ENCODE results near the gene PTTG1IP.

PTTG1IP gene

DNA sequence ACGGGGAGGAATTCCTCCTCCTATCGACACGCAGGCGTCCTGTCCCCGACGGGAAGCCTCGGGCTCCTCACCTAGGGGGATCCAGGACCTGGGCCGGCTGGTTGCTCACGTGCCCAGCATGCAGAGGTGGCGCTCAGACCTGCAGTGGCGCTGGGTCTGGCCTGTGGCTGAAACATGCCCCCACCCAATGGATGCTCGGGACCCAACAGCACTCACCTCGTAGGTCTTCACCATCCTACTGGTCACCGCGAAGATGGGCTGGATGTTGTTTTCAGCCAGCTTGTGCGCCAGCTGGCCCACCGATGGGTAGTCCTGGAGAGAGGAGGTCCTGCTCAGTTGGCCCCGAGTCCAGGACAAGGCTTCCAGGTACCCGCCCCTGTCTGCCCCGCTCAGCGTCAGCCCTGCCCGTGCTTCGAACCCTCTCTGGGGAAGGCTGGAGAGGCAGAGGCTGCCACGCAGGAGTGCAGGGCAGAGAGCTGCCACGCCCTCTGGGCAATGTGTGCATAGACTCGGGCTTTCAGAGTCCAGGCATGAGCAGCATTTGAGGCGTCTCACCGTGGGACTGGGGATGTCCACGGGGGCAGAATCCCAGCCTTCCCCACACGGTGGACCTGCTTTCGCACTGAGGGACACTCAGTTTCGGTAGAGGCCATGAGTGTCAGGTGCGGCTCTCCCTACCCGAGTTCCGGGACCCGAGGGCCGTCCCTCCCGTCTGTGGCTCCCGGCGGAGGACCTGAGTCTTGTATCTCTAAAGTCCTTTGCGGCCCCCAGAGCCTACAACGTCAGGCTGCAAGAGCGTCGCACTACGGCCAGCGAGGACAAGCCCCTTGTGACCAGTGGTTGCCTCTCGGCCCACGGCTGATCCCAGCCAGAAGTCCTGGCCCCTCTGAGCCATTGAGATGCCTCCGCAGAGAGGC is 25.6 kb upstream of the PTTG1IP start:
- H3K27ac ChIP-seq, result no peak overlapping the region
- H3K36me3 ChIP-seq, result no peaks in the 10 kb centered on the region
- TF ChIP-seq, protein P1, sequence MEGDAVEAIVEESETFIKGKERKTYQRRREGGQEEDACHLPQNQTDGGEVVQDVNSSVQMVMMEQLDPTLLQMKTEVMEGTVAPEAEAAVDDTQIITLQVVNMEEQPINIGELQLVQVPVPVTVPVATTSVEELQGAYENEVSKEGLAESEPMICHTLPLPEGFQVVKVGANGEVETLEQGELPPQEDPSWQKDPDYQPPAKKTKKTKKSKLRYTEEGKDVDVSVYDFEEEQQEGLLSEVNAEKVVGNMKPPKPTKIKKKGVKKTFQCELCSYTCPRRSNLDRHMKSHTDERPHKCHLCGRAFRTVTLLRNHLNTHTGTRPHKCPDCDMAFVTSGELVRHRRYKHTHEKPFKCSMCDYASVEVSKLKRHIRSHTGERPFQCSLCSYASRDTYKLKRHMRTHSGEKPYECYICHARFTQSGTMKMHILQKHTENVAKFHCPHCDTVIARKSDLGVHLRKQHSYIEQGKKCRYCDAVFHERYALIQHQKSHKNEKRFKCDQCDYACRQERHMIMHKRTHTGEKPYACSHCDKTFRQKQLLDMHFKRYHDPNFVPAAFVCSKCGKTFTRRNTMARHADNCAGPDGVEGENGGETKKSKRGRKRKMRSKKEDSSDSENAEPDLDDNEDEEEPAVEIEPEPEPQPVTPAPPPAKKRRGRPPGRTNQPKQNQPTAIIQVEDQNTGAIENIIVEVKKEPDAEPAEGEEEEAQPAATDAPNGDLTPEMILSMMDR (IDR thresholded peaks at IDR 0.05), result no peak
- H3K4me1 ChIP-seq, result peaks cover 0 to 7% (median 0%) of the 10 kb centered on the region in 4 donors
- no peak overlapping the region for H3K4me3 ChIP-seq
- DNase-seq, result no peak
- H3K27me3 ChIP-seq, result peaks cover 0 to 17% of the 10 kb centered on the region in 2 donors
- intact Hi-C loops (cut with DNase I; ENCODE audit: low total_unique reads), result no loop called here
- H3K9me3 ChIP-seq, result no peaks in the 10 kb centered on the region

DNA sequence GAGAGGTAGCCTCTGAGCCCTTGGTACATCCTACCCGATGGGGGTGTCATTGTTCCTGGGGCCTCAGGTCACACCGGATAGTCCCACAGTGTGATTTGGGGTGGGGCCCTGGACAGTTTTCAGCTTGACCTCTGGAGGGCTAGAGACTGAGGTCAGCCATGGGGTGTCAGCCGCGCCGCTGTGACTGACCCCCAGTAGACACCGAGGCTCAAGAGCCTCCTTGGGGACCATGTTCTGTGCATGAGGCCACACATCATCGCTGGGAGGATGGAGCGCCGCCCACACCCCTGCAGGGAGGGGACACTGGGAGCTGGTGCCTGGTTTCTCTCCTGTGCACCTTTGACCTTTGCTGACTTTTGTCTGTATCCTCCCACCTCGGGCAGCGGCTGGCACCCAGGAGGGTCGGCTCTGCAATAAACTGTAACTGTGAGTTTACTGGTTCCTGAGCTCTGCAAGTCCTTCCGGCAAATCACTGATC is 24.6 kb upstream of the PTTG1IP start:
- TF ChIP-seq, protein P1 (IDR thresholded peaks at IDR 0.05), result no peak
- Histone ChIP-seq H3K36me3 (no peaks in the 10 kb centered on the region), H3K9me3 (no peaks in the 10 kb centered on the region), H3K27ac (no peak overlapping the region), H3K4me3 (no peak overlapping the region), H3K27me3 (peaks cover 0 to 17% of the 10 kb centered on the region in 2 donors), H3K4me1 (peaks cover 0 to 7% (median 0%) of the 10 kb centered on the region in 4 donors)
- DNase-seq, result no peak
- intact Hi-C loops (cut with DNase I; ENCODE audit: low total_unique reads), result no loop called here

DNA sequence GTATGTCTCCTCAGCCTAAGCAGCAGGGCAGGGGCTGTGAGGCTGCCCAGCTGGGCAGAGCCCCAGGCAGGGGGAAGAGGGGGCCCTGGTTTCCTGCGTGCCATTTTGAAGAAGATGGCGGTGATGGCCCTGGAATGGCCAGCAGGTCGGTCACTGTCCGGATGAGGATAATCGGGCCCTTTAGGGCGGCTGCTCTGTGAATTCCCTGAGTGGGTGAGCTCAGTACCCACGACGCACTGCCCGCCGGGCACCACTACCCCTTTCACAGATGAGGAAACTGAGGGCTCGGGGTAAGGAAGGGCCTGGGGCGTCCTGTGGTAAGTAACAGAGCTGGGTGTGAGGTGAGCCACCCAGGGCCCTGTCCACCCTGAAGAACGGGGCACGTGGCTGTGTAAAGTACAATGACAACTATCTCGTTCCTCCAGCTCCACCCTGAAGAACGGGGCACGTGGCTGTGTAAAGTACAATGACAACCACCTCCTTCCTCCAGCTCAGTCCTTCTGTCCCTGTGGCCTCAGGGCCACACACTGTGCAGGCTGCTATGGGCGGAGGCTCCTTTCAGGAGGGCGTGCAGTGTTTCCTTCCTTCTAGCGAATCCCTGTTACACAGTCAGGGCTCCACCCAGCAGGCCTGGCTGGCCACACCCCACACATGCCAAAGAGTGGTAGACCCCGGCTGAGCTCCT is 24.0 kb upstream of the PTTG1IP start:
- peak in 1 of 2 donors; percentile 50 for DNase-seq
- peaks cover 0 to 7% (median 0%) of the 10 kb centered on the region in 4 donors for H3K4me1 ChIP-seq
- TF ChIP-seq, protein P1 (IDR thresholded peaks at IDR 0.05), result no peak
- H3K36me3 ChIP-seq, result no peaks in the 10 kb centered on the region
- H3K9me3 ChIP-seq, result no peaks in the 10 kb centered on the region
- no peak overlapping the region for H3K4me3 ChIP-seq
- intact Hi-C loops (cut with DNase I; ENCODE audit: low total_unique reads), result no loop called here
- no peak overlapping the region for H3K27ac ChIP-seq
- peaks cover 0 to 17% of the 10 kb centered on the region in 2 donors for H3K27me3 ChIP-seq

DNA sequence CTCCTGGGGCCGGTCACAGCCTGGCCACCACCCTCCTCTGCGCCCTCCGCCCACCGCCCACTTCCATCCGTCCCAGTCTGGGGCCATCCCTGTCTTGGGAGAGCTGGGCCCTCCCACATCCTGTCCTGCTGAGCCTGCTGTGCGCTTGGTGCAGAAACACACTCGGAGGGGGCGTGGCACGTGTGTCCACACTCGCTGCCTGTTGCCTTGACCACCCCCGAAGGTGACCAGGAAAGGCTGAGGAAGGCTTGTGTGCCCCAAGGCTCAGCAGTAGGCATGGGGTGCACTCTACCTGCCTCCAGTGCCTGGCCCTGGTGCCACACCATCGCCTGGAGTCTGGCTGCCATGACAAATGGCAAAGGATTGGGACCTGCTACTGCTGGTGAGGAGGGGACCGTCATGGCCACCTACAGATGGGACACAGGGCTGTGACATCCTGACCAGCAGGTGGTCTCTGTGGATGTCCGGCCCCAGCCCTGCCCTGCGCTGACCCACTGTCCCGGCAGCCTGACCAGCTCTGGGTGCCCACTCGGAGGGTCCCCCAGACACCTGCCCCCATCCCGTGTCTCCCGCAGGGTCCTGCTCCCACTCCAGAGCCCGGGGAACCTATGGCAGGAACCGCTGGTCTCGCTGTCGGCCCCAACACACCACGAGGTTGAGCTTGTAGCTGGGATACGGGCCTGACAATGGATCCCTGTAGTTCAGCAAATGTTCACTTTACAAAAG is 23.2 kb upstream of the PTTG1IP start:
- peaks cover 0 to 20% of the 10 kb centered on the region in 2 donors for H3K27me3 ChIP-seq
- no peak for DNase-seq
- H3K9me3 ChIP-seq, result no peaks in the 10 kb centered on the region
- H3K4me3 ChIP-seq, result no peak overlapping the region
- H3K4me1 ChIP-seq, result peaks cover 0 to 7% (median 0%) of the 10 kb centered on the region in 4 donors
- intact Hi-C loops (cut with DNase I; ENCODE audit: low total_unique reads), result no loop called here
- TF ChIP-seq, protein P1 (IDR thresholded peaks at IDR 0.05), result no peak
- H3K36me3 ChIP-seq, result no peaks in the 10 kb centered on the region
- no peak overlapping the region for H3K27ac ChIP-seq

- Histone ChIP-seq H3K27ac (no peak overlapping the region), H3K4me1 (peaks cover 0 to 2% (median 0%) of the 10 kb centered on the region in 4 donors), H3K36me3 (no peaks in the 10 kb centered on the region), H3K27me3 (peaks cover 0 to 28% of the 10 kb centered on the region in 2 donors), H3K4me3 (no peak overlapping the region), H3K9me3 (no peaks in the 10 kb centered on the region)
- TF ChIP-seq, protein P1 (IDR thresholded peaks at IDR 0.05), result no peak
- no peak for DNase-seq
- intact Hi-C loops (cut with DNase I; ENCODE audit: low total_unique reads), result no loop called here
Measured at GRCh38 chr21:44895859-44896258, 22.4 kb upstream of the PTTG1IP start.

All from tibial artery (tissue), 4 donors.